GM21529 (cell line): Measurements from ENCODE around the gene GALC.
A peak's percentile ranks its signal among the peaks of the same experiment; 100 is the strongest.

Experiments used
- ATAC-seq: cut with Tn5 transposase; IDR thresholded peaks from one replicate; pipeline ENCODE4 v1.9.1; 2021; ENCODE audit not compliant: unreplicated experiment

Gene GALC

DNA sequence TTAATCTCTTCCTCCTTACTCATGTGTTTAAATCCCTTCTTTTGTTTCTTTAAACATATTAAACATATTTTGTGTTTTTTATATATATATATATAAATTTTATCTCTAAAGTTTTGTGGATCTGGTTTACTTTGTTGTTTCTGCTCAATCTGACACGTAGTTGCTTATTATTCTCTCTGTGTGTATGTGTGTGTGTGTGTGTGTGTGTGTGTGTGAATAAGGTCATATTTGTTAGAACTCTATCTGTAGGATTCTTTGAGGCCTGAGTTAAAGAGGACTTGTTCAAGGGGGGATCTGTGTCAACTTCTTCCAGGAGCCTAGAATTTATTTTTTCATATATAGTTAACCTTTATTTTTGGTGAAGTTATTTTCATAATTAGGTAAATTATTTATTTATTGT, 14.6 kb upstream of the GALC start:
- ATAC-seq = no peak

DNA sequence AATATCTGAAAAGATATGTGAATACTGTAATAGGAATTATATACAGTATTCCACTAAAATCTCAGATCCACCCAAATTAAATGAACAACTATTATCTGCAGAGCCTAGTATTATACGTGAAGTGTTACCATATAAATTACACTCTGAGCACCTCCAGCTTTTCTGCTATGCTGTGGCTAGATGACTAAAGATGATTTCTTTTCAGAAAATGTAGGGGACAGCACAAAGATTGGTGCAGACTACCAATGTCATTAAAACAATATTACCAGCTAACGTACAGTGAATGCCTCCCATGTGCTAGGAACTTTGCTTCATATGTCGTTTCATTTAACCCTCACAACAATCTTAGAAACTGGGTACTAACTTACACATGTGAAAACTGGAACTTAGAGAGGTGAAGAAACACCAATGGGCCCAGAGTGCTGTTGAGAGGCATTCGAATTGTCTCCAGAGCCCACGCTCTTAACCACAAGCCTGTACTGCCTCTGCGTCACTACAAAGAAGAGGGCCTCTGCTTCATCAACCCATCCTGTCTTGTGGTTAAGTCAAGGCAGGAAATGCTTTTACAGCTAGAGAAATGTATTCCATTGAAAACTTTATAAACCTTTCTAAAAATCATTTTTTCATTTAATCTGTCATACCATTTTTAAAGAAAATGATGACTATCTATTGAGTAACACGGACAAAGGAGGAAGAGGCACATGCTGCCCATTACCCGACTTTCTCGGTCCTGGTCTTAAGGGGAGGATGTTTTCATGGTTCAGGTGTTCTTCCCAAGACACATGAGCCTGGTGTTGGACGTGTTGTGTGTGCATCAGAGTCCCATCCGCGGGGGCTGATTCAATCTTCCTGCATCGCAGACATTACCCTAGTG, 13.2 kb upstream of the GALC start:
- peak; percentile 92 for ATAC-seq

DNA sequence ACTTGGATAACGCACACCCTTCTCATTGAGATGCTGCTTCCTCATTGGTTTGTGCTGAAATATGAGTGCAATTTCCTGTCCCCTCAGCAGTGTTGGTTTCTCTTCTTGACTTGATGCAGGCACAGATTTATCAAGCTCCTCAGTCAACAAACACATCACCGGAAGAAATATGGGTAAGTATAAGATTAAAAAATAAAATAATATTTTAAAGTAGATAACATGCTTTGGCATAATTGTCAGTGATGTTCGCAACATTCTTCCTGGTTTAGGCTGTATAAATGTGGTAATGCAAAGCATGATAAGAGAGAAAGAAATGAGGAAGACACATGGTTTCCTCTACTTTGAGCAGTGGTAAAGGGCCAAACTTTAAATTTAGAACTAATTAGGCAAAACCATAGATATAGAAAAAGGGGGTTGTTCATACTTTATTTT, 12.1 kb upstream of the GALC start, which contains the start of gene GPR65:
Gene GPR65 (plus strand): TSS at position 86 of the 432 bp plus-strand sequence. CDS start 5,713 bp downstream, outside the sequence.
- peak; percentile 68 for ATAC-seq

DNA sequence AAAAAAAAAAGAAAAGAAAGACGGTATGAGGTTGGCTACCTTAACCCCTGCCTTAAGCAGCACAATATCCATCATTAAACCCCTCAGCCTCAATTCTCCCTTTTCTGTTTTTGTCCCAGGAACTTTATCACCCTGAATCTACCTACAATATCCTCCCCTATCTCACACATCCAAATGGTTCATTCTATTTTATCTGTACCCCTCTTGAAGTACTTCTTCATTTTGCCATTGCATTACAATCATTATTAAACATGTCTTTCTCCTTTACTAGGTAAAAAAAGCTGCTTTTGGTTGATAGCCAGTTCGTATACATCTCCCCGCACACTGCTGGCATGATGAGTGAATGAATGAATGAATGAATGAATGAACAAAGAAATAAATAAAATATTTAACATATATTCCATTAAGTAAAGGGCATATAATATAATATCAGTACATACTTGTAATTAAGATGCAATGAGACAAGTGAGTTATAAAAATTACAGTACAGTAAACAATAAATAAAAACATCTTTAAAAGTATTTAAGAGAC, 11.6 kb upstream of the GALC start:
- no peak for ATAC-seq

DNA sequence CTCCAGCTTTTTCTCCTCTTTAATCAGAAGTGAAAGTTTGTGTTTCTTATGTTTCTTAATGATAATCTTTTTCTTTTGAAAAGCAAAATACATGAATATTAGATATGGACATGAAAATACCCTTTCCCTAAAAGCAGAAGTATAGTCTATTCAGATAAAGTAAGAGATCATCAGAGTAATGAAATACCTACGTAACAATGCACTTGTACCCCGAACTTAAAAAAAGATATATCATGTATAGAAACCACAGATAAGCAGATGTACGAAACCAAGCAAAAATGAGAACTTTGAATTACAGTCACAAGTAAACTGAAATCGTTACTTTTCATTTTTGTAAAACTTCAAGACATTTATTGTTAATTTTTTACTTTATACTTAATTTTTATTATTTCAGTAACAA, 10.4 kb upstream of the GALC start:
- ATAC-seq = no peak

DNA sequence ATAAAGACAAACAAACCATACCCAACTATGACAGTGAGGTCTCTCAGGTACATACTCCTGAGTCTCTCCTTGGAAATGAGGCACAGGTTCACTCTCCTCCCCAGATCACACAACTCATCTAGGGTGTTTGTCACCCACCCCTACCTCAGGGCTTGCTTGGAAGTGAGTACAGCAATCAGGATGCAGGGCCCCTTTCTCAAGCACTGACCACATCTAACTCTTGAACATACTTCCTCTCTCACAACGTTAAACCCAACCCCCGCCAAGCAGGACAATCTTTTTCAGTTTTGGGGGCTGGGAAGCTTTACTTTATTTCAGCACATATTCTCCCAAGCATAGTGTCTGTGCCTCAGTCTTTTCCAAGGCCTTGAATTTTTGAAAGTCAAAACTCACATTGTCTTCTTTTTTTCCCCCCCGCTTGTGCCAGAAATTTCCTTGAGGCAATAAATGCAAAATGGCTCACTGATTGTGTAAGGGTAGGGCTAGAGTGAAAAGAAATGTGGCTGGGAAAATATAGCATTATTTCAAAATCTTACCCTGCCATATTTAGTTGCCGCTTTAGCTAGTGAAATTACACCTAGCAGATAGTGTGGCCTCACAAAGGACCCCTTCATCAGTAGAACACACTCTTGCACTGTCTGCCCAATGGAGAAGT, 9.6 kb upstream of the GALC start:
- no peak for ATAC-seq

DNA sequence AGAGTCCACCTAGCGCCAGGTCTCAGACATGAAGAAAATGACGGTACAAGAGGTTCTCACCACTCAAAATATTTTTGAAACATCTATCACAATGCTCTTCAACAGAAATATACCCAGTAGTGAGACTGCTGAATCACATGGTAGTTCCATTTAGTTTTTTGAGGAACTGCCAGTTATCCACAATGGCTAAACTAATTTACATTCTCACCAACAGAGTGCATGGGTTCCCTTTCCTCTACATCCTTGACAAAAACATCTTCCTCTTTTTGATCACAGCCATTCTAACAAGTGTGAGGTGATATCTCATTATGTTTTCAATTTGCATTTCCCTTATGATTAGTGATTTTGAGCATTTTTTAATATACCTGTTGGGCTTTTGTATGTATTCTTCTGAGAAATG, 6.3 kb upstream of the GALC start:
- ATAC-seq = no peak

GRCh38 chr14:87998482-87998881, 5.5 kb upstream of the GALC start:
- ATAC-seq = no peak

DNA sequence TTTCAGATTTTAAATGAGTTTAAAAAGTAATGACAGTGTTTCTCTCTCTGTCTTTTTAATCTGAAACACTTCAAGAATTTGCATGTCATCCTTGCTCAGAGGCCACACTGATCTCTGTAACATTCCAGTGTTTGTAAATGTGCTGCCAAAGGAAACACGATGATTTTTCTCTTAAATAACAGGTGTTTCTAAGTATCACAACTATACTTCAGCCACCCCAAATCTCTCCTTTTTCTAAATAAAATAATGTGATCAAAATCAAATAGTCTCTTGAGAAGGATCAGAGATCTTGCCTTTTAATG, 3.3 kb upstream of the GALC start:
- no peak for ATAC-seq

GRCh38 chr14:87995500-87996290, 2.7 kb upstream of the GALC start:
- no peak for ATAC-seq

- peak; percentile 36 for ATAC-seq
Observed at GRCh38 chr14:87994974-87995373, 2.0 kb upstream of the GALC start.

DNA sequence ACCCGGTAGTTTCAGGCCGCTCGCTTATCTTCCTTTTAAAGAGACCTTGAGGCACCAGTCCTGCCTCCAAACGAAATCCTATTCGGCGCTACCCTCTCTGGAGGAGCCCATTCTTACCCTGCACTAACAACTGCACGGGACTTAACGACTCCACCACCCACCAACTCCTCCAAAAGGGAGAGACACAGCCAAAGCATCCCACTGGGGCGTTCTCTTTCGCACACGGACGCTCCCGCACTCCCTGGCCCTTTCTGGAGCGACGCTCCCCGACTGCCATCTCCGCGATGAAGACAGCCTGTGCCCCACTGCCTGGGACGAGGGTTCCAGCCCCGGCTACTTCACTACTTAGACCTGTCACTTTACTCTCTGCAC, 650 bp downstream of the GALC start:
- peak; percentile 19 for ATAC-seq

GRCh38 chr14:87990682-87991081, 2.3 kb downstream of the GALC start:
- ATAC-seq = no peak

- no peak for ATAC-seq
Observed at GRCh38 chr14:87989956-87990299, 3.1 kb downstream of the GALC start.

- no peak for ATAC-seq
Observed at GRCh38 chr14:87989221-87989955, 3.6 kb downstream of the GALC start.

DNA sequence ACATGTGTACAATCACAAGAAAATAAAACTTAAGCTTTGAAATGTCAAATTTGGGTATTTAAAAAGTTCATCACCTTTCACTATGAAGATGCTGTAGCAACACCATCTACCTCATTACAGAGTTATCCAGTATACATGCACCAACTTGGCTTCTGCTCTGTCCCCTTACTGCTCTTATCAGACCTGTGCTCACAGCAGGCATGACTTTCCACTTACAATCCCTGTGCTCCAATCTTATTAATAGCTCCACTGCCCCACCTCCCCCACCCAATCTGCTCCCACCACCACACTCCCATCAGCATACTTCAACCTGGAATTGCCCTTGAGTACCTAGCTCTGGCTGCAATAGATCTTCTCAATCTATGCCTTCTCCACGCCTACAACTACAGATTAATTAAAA, 13.3 kb downstream of the GALC start:
- ATAC-seq = no peak

- no peak for ATAC-seq
Observed at GRCh38 chr14:87975636-87976035, 17.3 kb downstream of the GALC start.

DNA sequence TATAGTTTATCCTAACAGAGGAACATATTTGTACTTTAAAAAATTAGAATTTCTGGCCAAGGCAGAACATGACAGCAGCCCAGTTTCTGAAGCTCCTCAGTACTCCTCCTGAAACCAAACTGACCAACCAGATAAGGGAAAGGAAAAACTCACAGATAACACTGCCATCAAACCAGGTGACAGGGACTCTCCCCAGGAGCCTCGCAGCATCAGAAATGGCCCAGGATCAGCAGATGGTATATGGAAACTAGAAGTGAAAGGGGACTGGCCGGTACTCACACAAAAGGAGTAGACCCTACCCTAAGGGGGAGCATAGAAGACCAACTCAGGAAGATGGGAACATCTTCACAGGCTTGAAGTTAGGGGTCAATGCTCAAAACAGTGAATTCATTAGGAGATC, 22.0 kb downstream of the GALC start:
- peak; percentile 99 for ATAC-seq

- no peak for ATAC-seq
Observed at GRCh38 chr14:87967496-87967895, 25.5 kb downstream of the GALC start.

DNA sequence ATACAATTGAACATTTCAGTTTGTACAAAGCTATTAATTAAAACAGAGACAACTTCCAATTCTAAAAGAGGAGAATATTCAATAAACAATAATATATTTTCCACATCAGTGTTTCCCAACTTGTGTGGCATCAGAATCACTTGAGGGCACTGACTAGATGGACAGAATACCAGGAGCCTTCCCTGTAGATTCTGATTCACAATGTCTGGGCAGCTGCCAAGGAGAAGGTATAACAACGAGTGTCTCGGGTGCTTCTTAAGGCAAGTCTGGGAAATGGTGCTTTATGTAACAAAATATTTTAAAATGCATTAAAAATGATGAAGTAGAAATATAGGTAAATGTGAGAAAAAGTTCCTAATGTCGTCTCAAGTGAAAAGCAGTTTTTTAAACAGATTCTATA, 26.2 kb downstream of the GALC start:
- ATAC-seq = no peak

GRCh38 chr14:87961246-87961645, 31.7 kb downstream of the GALC start:
- no peak for ATAC-seq
